CD4-positive, alpha-beta T cell treated with Interleukin-21 for 1 hour (primary cell): ENCODE measurements around the gene SNX4.
"Not testable (repeated sequence)": the region's sequence is repeated elsewhere in the genome, so short reads cannot be mapped to it uniquely, and the experiment has no call there.

ENCODE experiments used
- DNase-seq: peaks from one replicate; pipeline ENCODE4 v3.0.0-alpha.2; 2020

The SNX4 gene

DNA sequence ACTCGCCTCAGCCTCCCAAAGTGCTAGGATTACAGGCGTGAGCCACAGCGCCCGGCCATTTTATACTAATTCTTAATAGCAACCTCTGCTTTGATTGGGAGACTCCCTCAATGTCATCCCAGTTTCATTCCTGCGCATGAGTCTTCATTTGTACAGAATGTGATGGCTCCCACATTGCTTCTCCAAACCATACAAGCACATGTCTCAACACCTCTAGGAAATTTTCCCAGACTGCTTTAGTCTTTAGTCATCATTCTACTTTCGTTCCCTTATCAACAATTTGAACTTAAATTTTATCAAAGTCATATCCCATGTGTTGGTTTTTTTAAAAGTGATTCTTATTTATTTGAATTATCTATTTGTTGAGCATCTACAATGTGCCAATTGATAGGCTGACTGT lies 58.1 kb downstream of the SNX4 start:
- DNase-seq, result no peak

DNA sequence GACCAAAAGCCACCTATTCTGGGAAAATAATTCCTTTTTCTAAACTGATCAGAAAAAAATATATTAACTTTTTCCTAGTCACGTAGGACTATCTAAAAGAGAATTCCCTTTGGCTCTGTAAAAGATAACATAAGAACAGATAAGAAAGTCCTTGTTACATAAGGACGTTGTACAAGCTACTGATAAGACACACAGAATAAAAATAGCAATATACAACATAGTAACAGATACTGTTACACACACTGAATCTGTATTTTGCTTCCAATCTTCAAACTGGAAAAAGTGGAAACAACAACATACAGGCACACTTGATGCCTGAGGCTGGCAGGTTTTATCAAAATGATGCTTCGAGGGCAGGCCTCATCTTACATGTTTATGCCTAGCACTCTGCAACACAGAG lies 59.8 kb downstream of the SNX4 start:
- DNase-seq, result no peak

DNA sequence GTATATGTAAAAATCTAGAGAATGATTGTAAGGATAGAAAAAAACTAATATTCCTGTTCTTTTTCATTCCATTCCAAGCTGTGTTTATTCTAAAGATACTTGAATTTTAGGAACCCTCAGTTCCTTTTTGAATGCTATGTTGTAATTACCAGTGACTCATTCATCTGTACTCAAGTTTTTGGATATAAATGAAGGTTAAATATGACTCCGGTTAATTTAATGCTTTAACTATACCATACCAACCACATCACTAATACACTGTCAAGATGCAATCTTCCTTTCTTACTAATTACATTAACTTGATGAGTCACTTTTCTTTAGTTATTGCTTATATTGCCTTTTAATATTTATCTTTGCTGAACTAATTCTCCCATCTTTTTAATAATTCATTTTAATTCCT lies 76.1 kb downstream of the SNX4 start:
- DNase-seq, result no peak

DNA sequence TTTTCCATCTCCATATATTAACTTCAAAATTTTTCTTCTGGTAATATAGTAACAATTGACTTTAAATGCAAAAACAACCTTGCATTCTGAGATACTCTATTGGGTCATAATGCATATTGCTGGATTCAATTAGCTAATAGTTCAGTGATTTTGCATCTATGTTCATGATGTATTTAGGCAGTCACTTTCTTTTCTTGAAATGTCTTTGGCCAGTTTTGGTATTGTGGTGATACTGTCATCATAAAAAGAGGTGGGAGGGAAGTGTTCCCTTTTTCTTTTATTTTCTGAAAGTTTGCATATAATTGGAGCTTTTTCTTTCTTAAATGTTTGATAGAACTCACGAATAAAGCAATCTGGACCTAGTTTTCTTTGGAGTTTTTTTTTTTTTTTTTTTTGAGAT lies 77.5 kb downstream of the SNX4 start:
- DNase-seq, result no peak

DNA sequence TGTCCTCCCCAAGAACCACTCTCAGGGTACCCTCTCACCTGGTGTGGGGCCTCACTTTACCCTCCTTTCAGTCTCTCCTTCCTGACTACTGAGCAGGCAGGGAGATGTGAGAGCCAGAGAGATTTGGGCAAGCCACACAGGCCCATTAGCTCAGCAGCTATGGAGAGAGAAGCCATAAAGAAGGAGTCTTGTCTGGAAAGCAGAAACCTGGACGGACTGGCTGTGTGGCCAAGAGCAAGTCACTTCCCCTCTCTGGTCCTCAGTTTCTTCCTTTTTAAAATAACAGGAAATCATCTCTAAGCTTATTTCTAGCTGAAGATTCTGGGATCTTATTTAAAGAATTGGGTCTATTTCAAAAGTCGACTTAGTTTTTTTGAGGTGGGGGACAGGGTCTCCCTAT lies 79.0 kb downstream of the SNX4 start:
- DNase-seq, result no peak

DNA sequence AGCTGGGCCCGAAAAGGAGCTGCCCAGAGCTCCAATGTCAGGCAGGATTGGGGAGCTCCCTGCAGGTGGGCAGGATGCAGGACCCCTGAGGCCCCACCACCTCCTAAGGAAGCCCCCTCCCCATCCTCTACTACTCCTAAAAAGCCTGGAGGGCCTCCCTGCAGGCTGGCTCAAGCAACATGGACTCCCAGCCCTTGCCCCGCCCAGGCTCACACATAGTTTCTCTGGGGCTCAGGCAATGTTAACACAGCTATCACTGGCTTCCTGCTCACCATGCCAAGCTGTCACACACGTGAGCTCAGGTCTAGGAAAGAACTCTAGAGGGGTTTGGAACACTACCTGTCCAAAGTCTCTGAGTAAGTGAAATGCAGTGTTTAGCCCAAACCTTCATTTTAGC lies 79.4 kb downstream of the SNX4 start:
- no peak for DNase-seq

DNA sequence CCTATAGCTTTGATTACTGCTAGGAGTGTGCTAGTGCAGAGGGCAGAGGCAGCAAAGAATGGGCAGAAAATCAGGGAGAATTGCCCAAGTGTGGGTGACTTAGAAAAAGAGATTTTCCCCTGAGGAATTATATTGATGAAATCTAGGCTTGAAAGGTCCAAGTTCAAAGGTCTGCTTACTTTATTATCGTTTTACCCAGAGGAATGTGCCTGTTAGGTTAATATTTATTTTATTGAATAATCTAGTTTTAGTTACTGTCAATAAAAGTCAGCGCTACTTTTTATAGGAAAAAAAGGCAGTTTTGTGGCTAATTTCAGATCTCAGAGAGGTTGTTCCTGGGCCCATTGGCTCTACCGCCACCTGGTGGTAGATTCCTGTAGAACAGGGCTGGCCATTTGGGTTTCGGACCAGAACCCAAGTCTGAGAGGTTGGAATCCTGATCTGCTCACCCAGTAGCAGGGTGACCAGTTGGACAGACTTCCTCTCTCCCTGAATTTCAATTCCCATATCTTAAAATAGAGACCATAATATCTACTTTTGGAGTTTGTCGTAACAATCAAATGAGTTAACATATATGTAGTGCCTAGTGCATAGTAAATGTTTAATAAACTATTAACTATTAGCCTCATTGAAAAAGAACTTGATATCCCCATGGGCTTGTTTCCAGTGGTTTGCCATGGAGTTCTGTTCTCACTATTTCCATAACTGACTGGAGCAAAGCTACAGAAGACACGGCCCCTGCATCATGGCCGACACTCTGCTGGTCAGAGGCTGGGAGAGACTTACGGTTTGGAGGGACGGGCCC lies 82.2 kb downstream of the SNX4 start:
- DNase-seq, result peak; percentile 62

DNA sequence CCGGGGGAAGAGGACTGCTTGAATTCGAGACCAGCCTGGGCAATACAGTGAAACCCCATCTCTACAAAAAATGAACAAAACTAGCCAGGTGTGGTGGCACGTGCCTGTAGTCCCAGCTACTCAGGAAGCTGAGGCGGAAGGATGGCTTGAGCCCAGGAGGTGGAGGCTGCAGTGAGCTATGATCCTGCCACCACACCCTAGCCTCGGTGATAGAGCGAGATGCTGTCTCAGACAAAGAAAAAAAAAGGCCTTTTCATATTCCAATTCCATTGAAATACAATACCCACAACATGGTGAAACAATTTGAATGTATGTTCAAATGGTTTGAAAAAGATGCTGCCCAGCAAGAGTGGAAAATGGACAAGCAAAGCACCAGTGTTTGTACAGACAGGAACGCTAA lies 83.1 kb downstream of the SNX4 start:
- no peak for DNase-seq

DNA sequence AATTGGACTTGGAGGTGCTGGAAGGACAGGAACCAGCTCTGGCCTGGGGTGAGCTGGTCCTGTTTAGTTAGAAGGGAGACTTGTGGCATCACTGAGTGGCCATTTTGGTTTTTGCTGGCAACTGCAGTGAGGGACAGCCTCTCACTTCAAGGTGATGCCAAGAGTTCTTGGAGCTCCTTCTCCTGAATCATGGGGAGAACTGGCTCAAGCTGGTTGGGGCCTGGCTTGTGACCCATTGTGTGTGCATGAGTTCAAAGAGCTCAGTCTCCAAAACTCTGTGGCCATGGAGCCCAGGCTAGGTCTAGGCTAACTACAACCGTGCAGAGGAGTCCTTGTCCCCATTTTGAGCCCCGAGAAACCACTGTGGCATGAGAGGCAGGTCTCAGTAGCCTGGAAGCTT lies 84.8 kb downstream of the SNX4 start:
- no peak for DNase-seq

DNA sequence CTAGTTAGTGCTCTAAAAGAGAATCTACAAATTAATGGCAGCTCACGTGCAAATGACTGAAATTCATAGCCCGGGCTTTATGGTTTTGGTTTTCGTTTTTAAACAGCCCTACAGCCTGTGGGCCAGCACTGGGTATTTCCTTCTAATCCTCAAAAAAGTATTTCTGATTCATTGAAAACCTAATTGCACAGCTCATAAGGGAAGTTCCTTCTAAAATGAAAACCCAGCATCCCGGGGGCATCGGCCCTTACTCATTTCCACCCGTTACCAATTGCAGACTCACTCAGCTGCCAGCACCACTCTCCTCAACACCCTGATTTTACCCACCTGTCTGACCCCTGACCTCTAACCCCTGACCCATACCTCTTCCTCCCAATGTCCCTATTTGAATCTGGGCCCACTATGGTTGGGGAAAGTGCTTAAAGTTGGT lies 85.4 kb downstream of the SNX4 start:
- no peak for DNase-seq

DNA sequence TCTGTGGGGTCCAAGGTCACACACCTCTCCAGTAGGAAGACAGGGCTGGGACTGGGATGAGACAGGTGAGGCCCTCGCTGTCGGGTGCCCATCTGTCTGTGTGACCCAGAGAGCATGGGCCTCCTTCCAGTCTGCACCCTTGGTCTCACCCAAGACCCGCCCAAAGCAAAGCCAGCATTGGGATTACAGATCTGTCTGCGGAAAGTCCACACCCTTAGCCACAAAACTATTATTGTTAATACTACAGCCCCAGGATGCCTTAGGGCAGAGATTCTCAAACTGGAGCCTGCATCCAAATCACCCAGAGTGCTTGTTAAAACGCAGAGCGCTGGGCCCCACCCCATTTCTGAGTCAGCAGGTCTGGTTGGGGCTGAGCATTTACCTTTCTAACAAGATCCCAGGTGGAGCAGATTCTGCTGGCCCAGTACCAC lies 86.4 kb downstream of the SNX4 start:
- DNase-seq, result no peak

DNA sequence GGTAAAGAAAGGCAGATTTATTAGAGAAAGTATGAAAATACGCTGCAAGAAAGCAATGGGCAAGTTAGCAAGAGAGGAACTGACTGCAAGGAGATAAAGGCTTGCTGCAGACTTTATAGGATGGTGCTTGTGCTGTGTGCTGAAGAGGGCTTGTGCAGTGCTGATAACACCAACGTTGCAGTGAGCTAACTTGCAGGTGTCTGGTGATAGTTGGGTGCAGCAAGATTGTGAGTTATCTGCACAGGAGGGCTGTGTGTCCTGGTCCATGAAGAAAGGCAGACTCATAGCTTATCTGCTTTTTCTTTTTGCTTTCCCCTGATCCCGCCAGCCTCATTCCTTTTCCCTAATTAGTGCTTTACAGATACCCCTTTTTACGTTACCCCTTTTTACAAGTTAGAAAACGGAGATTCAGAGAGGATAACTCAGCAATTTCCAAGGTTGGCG lies 86.9 kb downstream of the SNX4 start:
- DNase-seq, result no peak

DNA sequence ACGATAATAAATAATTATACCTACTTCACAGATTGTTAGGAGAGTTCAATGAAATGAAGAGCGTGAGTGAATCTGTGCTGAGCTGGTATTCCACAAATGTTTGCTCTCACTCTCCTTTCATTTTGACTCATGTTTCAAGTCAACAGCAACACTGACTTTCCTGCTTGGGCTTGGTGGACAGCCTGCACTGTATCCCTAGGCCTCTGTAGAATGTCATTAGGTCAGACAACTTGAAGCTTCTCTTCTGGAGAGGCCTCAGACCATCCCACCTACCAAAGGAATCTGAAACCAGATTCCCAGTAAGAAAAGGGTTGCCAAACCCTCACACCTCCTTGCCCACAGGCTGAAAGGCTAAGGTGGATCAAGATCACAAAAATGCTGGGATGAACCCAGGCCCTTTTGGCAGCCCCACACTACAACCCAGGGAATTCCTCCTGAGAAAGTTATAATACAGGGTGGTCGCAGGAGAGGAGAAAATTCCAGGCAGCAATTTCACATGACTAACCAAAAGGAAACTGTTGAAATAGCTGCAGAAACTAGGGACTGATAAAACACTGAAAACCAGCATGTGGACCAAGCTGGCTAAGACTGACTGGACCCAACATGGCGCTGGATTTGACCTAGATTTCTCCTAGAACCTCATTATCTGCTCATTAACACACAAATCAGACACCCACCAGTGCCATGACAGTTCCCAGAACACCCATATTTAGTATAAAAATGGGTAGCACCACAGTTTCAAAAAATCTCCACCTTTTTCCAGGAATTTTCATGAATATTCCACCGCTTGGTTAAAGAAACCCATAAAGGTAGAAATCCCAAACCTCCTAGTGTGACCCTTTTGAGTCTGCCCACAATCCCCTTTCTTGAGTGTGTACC lies 87.9 kb downstream of the SNX4 start:
- no peak for DNase-seq

DNA sequence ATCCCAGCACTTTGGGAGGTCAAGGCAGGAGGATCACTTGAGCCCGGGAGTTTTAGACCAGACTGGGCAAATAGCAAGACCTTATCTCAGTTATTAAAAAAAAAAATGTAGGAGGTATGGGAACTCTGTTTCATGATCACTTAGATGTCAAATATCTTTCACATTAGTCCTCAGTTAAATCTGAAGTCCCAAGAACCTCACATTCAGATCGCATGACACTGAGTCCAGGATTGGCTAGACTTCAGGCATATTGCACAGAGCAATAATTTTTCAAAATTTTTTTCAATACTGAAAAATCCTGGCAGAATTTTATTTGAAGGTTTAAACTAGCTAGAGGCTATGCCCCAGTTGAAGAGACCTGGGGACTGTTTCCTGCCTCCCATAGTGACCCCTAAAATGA lies 88.6 kb downstream of the SNX4 start:
- DNase-seq, result no peak

DNA sequence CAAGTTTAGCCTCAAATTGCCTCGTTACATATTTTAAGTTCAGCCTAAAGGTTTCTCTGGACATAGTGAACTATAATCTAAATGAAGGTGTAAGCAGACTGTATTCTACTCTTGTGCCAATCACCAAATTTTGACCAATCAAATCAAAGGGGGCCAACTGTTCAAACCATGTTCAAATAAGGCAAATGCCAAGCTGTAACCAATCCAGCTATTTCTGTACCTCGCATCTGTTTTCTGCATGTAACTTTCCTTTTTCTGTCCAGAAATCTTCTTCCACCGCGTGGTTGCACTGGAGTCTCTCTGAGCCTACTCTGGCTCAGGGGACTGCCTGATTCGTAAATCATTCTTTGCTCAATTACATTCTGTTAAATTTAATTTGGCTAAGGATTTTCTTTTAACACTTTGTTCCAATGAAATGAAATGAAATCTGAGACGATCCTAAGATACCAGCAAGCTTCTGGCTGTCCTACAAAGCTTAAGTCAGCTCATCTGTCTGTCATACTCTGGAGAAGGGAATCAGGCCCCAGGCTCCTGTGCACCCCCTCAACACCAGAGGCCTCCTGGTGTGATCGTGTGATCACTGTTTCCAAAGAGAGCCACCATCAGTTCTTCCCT lies 91.7 kb downstream of the SNX4 start:
- DNase-seq, result no peak

DNA sequence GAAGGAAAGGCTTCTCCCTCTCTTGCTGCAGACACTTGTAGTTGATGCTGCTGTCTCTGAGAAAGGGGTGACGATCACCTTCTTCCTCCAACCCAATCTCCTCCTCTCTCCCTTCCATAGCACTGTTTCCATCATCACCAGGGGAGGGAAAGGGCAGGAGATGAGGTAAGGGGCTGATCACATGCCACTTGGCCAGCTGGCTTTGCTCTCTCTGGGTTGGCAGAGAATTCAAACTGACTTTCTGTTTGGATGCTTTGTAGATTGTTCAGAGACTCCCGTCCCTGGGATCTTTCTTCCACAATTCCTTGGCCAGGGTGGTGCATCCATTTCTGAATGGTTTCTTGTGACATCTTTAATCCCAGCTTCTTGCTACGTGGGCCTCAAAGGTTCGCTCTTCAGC lies 101.7 kb downstream of the SNX4 start:
- DNase-seq, result no peak

DNA sequence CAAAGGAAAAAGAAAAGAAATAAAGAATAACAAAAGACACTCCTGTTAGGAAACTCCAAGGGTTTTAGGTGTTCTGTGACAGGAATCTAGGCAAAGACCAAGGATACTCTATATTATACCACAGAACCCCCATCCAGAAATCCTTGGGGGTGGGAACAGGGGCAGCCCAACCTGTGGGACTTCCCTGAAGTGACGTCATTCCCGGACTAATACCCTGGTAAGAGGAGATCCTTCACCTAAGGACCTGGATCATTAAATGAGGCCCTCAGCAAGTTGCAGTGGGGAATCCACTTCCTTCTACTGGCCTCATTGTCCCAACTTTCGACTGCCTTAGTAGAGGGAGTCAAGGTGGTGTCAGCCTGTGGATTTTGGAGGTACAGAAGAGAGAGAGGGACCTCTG lies 103.8 kb downstream of the SNX4 start:
- no peak for DNase-seq

DNA sequence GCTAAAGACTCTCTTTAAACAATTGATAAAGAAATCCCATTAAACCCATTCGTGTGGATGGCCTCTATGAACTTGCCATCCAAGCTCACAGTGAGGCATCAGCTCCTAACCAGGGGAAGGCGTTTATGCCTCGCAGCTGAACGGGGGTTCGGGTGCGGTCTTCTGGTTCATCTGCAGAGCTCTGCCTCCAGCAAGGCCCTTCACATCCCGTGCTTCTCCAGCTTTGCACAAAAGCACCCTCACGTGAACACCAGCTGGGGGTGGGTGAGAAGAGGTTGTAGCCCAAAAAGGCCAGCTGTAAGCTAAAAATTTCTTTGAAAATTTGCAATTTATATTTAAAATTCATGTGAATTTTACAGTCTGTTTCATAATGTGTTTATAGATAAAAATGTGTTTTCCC lies 105.3 kb downstream of the SNX4 start:
- no peak for DNase-seq

DNA sequence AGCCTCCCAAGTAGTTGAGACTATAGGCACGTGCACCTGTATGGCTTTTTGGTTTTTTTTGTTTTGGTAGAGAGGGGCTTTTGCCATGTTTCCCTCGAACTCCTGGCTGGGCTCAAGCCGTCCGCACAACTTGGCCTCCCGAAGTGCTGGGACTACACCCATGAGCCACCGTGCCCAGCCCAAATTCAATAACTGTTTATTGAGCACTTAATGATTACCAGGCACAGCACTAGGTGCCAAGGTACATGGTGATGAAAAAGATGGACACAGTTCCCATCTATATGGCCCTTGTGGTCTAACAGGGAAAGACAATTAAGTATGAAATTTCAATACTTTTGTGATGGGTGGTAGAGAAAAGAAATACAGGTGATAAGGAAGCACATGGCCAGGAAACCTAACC lies 109.1 kb downstream of the SNX4 start:
- no peak for DNase-seq

DNA sequence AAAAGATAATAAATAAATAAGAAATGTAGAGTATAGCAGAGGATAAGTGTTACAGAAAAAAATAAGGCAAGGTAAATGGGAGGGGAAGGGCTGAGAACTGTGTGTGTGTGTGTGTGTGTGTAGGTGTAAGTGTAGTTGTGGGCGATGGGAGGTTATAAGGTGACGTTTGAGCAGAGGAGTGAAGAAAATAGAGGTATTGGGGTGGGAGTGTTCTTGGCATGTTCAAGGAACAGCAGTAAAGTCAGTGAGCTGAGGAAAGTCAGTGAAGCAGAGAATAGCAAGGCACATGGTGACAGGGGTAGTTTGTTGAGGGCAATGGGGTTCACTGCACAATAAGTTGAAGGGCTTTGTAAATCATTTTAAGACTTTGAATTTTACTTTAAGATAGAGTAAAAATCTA lies 113.9 kb downstream of the SNX4 start:
- no peak for DNase-seq

DNA sequence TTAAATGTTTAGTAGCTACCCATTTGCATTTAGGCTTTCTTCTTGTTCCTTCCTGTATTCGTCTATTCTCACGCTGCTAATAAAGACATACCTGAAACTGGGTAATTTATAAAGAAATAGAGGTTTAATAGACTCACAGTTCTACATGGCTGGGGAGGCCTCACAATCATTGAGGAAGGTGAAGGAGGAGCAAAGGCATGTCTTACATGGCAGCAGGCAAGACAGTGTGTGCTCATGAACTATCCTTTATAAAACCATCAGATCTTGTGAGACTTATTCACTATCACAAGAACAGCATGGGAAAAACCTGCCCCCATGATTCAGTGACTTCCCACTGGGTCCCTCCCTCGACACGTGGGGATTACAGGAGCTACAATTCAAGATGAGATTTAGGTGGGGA lies 114.5 kb downstream of the SNX4 start:
- DNase-seq, result not testable (repeated sequence)

DNA sequence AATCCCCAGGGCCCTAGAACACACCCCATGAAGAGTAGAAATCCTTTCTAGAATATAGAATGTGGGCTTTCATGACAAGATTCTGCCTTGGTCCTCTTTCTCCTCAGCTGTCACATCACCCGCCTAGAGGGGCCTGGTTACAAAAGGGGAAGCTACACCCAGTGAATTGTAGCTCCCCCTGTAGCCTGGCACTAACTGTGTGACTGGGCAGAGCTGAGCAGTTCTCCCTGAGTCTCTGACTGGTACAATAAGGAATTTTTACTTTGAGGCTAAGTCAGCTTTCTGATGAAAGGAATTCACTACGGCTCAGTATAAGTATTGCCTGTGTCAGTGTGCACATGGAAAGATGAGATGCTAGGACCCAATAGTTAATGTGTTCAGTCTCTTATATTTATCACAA lies 116.2 kb downstream of the SNX4 start:
- DNase-seq, result no peak

DNA sequence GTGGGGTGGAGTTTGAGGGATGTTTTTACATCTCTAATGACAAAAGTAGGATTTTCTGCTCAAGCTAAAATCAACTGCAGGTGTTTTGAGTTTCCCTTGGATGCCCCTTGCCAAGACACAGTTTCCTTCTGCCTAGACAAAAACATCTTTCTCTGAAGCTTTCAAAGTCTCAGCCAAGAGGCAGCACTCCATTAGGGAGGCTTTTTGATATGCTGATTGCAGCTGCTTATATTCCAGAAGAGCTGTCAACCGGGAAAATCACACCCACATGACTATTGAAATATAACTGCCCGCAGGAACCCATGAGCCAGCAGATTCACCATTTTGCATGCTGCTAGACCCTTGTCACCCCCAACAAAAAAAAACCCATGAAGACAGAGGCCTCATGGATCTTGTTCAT lies 117.4 kb downstream of the SNX4 start:
- DNase-seq, result no peak

DNA sequence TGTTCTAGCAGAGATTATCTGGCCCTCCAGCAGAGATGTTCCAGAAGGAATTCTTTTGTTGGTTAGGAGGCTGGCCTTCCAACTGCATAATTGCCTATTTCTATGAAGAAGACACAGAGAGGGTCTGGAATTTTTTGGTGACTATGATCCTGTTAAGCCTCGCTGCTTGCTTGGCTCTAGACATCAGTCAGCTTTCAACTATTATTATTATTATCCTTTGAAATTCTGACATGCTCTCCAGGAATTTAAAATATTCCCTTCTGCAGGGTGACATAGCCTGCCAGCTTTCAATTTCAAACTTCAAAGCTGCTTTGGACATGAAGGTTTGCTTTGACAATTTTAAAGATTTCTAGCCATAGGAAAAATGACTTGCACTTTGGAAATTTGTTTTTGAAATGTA lies 118.6 kb downstream of the SNX4 start:
- DNase-seq, result no peak
